ENCODE measurements around the gene ALDH1A3. TPM values are rescaled to one million over a fixed set of nuclear protein-coding genes. Genes with fewer than 3 reads are reported as not detected.

The ALDH1A3 gene
- total and polyA plus RNA-seq, 2 of the 13 experiments (the other 11 are each of a cell fraction or from before 2014, with no cell fraction given): not detected

GRCh38 chr15:100940767-100941379 is 61.2 kb downstream of the ALDH1A3 start (continued):
- TF ChIP-seq ZNF83 (CRISPR knock-in tag; IDR thresholded peaks at IDR 0.05; ENCODE audit: borderline replicate concordance) (no peak), RFXANK (CRISPR knock-in tag; IDR thresholded peaks at IDR 0.05) (no peak)
- TF ChIP-seq, protein P1, sequence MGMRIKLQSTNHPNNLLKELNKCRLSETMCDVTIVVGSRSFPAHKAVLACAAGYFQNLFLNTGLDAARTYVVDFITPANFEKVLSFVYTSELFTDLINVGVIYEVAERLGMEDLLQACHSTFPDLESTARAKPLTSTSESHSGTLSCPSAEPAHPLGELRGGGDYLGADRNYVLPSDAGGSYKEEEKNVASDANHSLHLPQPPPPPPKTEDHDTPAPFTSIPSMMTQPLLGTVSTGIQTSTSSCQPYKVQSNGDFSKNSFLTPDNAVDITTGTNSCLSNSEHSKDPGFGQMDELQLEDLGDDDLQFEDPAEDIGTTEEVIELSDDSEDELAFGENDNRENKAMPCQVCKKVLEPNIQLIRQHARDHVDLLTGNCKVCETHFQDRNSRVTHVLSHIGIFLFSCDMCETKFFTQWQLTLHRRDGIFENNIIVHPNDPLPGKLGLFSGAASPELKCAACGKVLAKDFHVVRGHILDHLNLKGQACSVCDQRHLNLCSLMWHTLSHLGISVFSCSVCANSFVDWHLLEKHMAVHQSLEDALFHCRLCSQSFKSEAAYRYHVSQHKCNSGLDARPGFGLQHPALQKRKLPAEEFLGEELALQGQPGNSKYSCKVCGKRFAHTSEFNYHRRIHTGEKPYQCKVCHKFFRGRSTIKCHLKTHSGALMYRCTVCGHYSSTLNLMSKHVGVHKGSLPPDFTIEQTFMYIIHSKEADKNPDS (CRISPR knock-in tag; IDR thresholded peaks at IDR 0.05): no peak

DNA sequence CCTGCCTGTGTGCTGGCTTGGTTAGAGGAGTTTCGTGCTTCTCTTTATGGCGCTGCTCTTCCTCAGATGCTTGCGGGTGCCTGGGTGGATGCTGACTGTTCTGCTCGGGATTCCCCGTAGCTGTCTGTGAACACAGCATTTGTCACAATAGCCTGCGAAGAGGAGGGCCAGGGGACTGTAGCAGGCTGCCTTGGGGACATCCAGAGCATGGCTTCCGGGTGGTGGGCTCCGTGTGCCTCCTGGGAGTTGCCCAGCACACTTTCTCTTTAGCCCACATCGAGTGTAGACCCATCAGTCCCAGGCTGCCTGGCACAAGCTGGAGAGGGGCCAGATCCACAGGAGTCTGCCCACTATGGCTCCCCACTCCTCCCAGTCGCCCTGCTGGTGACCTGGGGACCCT is 61.9 kb downstream of the ALDH1A3 start:
- H3K4me2 ChIP-seq (ENCODE audit: low read depth, low read length): no peak overlapping the region

More for the DNA sequence above, 61.9 kb downstream of the ALDH1A3 start:
- Histone ChIP-seq H3K9ac (ENCODE audit: insufficient read depth, low read depth, low read length) (no peak overlapping the region), H3K27ac (ENCODE audit: extremely low read length, insufficient read depth, low read length) (no peak overlapping the region), H3K4me1 (ENCODE audit: insufficient read depth, low read length) (no peaks in the 10 kb centered on the region), H3K79me2 (ENCODE audit: insufficient read depth, low read length) (no peaks in the 10 kb centered on the region), H3K36me3 (replicated peaks in 1 of 2; ENCODE audit: control insufficient read depth in 1 of 2, insufficient read depth in 2 of 2, low read length in 2 of 2) (no peaks in the 10 kb centered on the region), H3K9me3 (ENCODE audit: low read length) (no peaks in the 10 kb centered on the region), H4K20me1 (ENCODE audit: insufficient read depth, low read length) (no peaks in the 10 kb centered on the region), H3K4me3 (replicated peaks in 1 of 3; ENCODE audit: insufficient read depth in 1 of 3, low read depth in 2 of 3, low read length in 3 of 3) (no peak overlapping the region), H3K27me3 (ENCODE audit: control insufficient read depth in 1 of 2, insufficient read depth in 2 of 2, low read length in 2 of 2) (peaks cover 1 to 53% of the 10 kb centered on the region in 2 experiments; a peak in 4 of 5 replicates), H2AFZ (ENCODE audit: low read length) (no peak overlapping the region)
- CTCF ChIA-PET (ENCODE audit: low intra/inter-chr PET ratio, low total read pairs): no interaction called here
- BruUV-seq (replicated peaks): no TSS peak
- no peak for FAIRE-seq
- in situ Hi-C loops (cut with HindIII; ENCODE audit: extremely low pct_ligation_motif_present, low pct_unique_long_range_greater_than_20kb) (no loop called here), intact Hi-C loops (cut with micrococcal nuclease; ENCODE audit: unreplicated experiment) (no loop called here)
- POLR2A ChIA-PET: no interaction called here
- TF ChIP-seq SMAD9 (CRISPR knock-in tag; IDR thresholded peaks at IDR 0.05) (no peak), CBX5 (CRISPR knock-in tag; IDR thresholded peaks at IDR 0.05; ENCODE audit: borderline replicate concordance) (no peak), ZNF430 (CRISPR knock-in tag; IDR thresholded peaks at IDR 0.05) (no peak), ZNF772 (CRISPR knock-in tag; IDR thresholded peaks at IDR 0.05) (no peak), SIX1 (CRISPR knock-in tag; IDR thresholded peaks at IDR 0.05; ENCODE audit: borderline replicate concordance) (no peak), ZNF234 (CRISPR knock-in tag; conservative IDR thresholded peaks at IDR 0.05) (no peak), FOXK1 (CRISPR knock-in tag; IDR thresholded peaks at IDR 0.05; ENCODE audit: borderline replicate concordance, low read depth) (no peak)
- TF ChIP-seq, protein P2, sequence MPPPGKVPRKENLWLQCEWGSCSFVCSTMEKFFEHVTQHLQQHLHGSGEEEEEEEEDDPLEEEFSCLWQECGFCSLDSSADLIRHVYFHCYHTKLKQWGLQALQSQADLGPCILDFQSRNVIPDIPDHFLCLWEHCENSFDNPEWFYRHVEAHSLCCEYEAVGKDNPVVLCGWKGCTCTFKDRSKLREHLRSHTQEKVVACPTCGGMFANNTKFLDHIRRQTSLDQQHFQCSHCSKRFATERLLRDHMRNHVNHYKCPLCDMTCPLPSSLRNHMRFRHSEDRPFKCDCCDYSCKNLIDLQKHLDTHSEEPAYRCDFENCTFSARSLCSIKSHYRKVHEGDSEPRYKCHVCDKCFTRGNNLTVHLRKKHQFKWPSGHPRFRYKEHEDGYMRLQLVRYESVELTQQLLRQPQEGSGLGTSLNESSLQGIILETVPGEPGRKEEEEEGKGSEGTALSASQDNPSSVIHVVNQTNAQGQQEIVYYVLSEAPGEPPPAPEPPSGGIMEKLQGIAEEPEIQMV (CRISPR knock-in tag; IDR thresholded peaks at IDR 0.05; ENCODE audit: low read depth): no peak
- WGBS (ENCODE audit: low lambda C conversion rate): no CpG with 5 or more reads among the region's 10 CpGs
- ATAC-seq: no peak
- no peak for DNase-seq (ENCODE audit: low spot score)
